Naive thymus-derived CD4-positive, alpha-beta T cell (primary cell): Measurements from ENCODE around the gene MFNG. TPM values are rescaled to one million over a fixed set of nuclear protein-coding genes. Genes with fewer than 3 reads are reported as not detected.

Source experiments
- ATAC-seq: fragments of 150-1000 bp; cut with Tn5 transposase; 2 replicates; pipeline ENCODE4 v1.10.0; 2021; ENCODE audit warnings: mild to moderate bottlenecking, moderate library complexity
- CTCF ChIA-PET: fragments of 350-600 bp; sonication (Branson Sonifier 250); formaldehyde crosslinking; loops from one replicate; lab custom pipeline; 2021; ENCODE audit warnings: antibody characterized with exemption; lab: Charles Lee
- POLR2A ChIA-PET: fragments of 350-600 bp; sonication (Branson Sonifier 250); formaldehyde crosslinking; loops from one replicate; lab custom pipeline; 2021; ENCODE audit warnings: antibody characterized with exemption, inconsistent platforms; lab: Charles Lee
- DNase-seq, 9 donors: peaks; one replicate each; pipeline versions ENCODE4 v3.0.0 to v3.0.0-alpha.2; 2020 to 2022; ENCODE audit warnings: mixed read lengths in 1 of 9
- H3K27ac ChIP-seq: one replicate; pipeline ENCODE4 v1.7.0; 2013; ENCODE audit warnings: mild to moderate bottlenecking, low read depth, low read length, moderate library complexity
- H3K27me3 ChIP-seq, 2 donors: one replicate each; pipeline ENCODE4 v1.7.0; 2013; ENCODE audit warnings: low read length in 2 of 2, mild to moderate bottlenecking in 2 of 2, moderate library complexity in 2 of 2; ENCODE audit not compliant: control insufficient read depth in 2 of 2, insufficient read depth in 2 of 2
- H3K36me3 ChIP-seq, 3 experiments: 1 replicate in 2 of 3; 2 replicates in 1 of 3; pipeline ENCODE4 v1.7.0; 2013; ENCODE audit warnings: low read length in 3 of 3, mild to moderate bottlenecking in 3 of 3, moderate library complexity in 1 of 3; ENCODE audit not compliant: insufficient read depth in 3 of 3, control insufficient read depth in 2 of 3
- H3K4me1 ChIP-seq, 2 donors: one replicate each; pipeline ENCODE4 v1.7.0; 2013; ENCODE audit warnings: low read length in 2 of 2, mild to moderate bottlenecking in 2 of 2, moderate library complexity in 1 of 2; ENCODE audit not compliant: control insufficient read depth in 2 of 2, insufficient read depth in 2 of 2
- H3K4me3 ChIP-seq: 2 replicates; pipeline ENCODE4 v1.7.0; 2013; ENCODE audit warnings: mild to moderate bottlenecking, low read length
- H3K9me3 ChIP-seq, 3 experiments: 1 replicate in 2 of 3; 2 replicates in 1 of 3; pipeline ENCODE4 v1.7.0; 2013; ENCODE audit warnings: low read length in 3 of 3; ENCODE audit not compliant: control insufficient read depth in 2 of 3
- H3K27ac Mint-ChIP-seq, 9 donors: one replicate each; pipeline ENCODE4 v1.8.0; 2020 to 2022; ENCODE audit warnings: mixed read lengths in 9 of 9, mild to moderate bottlenecking in 8 of 9, moderate library complexity in 5 of 9, inconsistent platforms in 2 of 9
- H3K27me3 Mint-ChIP-seq, 5 donors: one replicate each; pipeline ENCODE4 v1.8.0; 2021 to 2022; ENCODE audit warnings: mixed read lengths in 5 of 5, mild to moderate bottlenecking in 1 of 5
- H3K36me3 Mint-ChIP-seq, 5 donors: one replicate each; pipeline ENCODE4 v1.8.0; 2020 to 2022; ENCODE audit warnings: mixed read lengths in 5 of 5, mild to moderate bottlenecking in 3 of 5, inconsistent platforms in 1 of 5
- H3K4me1 Mint-ChIP-seq, 7 donors: one replicate each; pipeline ENCODE4 v1.8.0; 2020 to 2022; ENCODE audit warnings: mixed read lengths in 7 of 7, mild to moderate bottlenecking in 3 of 7, inconsistent platforms in 1 of 7
- H3K4me3 Mint-ChIP-seq, 10 donors: one replicate each; pipeline ENCODE4 v1.8.0; 2020 to 2022; ENCODE audit warnings: mild to moderate bottlenecking in 10 of 10, mixed read lengths in 10 of 10, moderate library complexity in 6 of 10, inconsistent platforms in 2 of 10
- H3K9me3 Mint-ChIP-seq, 11 donors: one replicate each; pipeline ENCODE4 v1.8.0; 2020 to 2022; ENCODE audit warnings: mixed read lengths in 11 of 11, mild to moderate bottlenecking in 4 of 11, inconsistent platforms in 1 of 11, moderate library complexity in 1 of 11
- intact Hi-C, 2 donors: fragments of 100-400 bp; cut with micrococcal nuclease; formaldehyde crosslinking; loops; one replicate each; pipeline ENCODE4 v1.15.1; 2023
- polyA plus RNA-seq, 2 donors: library from polyadenylated mRNA; unstranded; fragments of 300-500 nt; fragmentation: Illumina TruSeq; gene quantifications; one replicate each; pipeline ENCODE4 v1.2.3, GENCODE V29; 2021
- total RNA-seq, 6 experiments: library from RNA in 5 of 6; stranded (reverse) in 5 of 6; gene quantifications; 1 replicate in 5 of 6; 2 replicates in 1 of 6; pipeline ENCODE4 v1.2.3 and lab custom pipeline; 2021 to 2026

MFNG gene
- total and polyA plus RNA-seq, 7 experiments from 2014 or later = 146 to 449 (median 216) TPM

GRCh38 chr22:37481347-37481907, 4.8 kb downstream of the MFNG start:
- Mint-ChIP-seq H3K36me3 (peaks cover 5 to 30% (median 14%) of the 10 kb centered on the region in 5 donors), H3K4me1 (peaks cover 32 to 45% (median 36%) of the 10 kb centered on the region in 7 donors)
- DNase-seq = no peak

GRCh38 chr22:37480387-37481346, 5.5 kb downstream of the MFNG start:
- POLR2A ChIA-PET = interaction anchor here (0.6 to 1.9 kb wide), 2 partner anchors 8 to 1142 kb away, joined by 3 to 6 read pairs; no protein-coding TSS in a partner anchor
- H3K4me1 ChIP-seq = peaks cover 12 to 32% of the 10 kb centered on the region in 2 donors
- no peaks in the 10 kb centered on the region for H3K27me3 ChIP-seq
- DNase-seq = no peak
- CTCF ChIA-PET = no interaction called here
- peaks cover 11 to 82% (median 25%) of the 10 kb centered on the region in 3 experiments for H3K36me3 ChIP-seq
- Mint-ChIP-seq H3K4me1 (peaks cover 31 to 44% (median 36%) of the 10 kb centered on the region in 7 donors), H3K4me3 (peak overlapping the region in 5 of 10 donors; percentile 1 to 95 (median 13)), H3K36me3 (peaks cover 5 to 30% (median 14%) of the 10 kb centered on the region in 5 donors), H3K27ac (peak overlapping the region; percentile 37 to 99 (median 49)), H3K9me3 (peaks cover 0 to 9% (median 0%) of the 10 kb centered on the region in 11 donors), H3K27me3 (no peaks in the 10 kb centered on the region)
- intact Hi-C loops = loop anchor here (10.0 kb wide), 3 partner anchors 84 to 956 kb away; partner anchors contain the start of genes CDC42EP1 (in 1 of the 2) and EIF3D (in 1 of the 2)
- peak overlapping the region; percentile 86 for H3K27ac ChIP-seq
- no peak overlapping the region for H3K4me3 ChIP-seq
- ATAC-seq = no peak
- no peaks in the 10 kb centered on the region for H3K9me3 ChIP-seq

More at GRCh38 chr22:37481347-37481907, 4.8 kb downstream of the MFNG start:
- Histone ChIP-seq H3K9me3 (no peaks in the 10 kb centered on the region), H3K36me3 (peaks cover 11 to 80% (median 25%) of the 10 kb centered on the region in 3 experiments), H3K4me3 (no peak overlapping the region), H3K4me1 (peaks cover 12 to 32% of the 10 kb centered on the region in 2 donors), H3K27ac (peak overlapping the region; percentile 86), H3K27me3 (no peaks in the 10 kb centered on the region)
- intact Hi-C loops = loop anchor here (10.0 kb wide), 3 partner anchors 83 to 957 kb away; partner anchors contain the start of genes CDC42EP1 (in 1 of the 2) and EIF3D (in 1 of the 2)
- Mint-ChIP-seq H3K27ac (peak overlapping the region; percentile 90 to 99 (median 95)), H3K27me3 (no peaks in the 10 kb centered on the region), H3K4me3 (peak overlapping the region in 9 of 10 donors; percentile 12 to 99 (median 95)), H3K9me3 (peaks cover 0 to 9% (median 0%) of the 10 kb centered on the region in 11 donors)
- ATAC-seq = no peak
- POLR2A ChIA-PET = interaction anchor here (1.9 kb wide), 1 partner anchor 9 kb away, joined by 6 read pairs; no protein-coding TSS in a partner anchor
- CTCF ChIA-PET = no interaction called here

- Histone ChIP-seq H3K27me3 (no peaks in the 10 kb centered on the region), H3K9me3 (no peaks in the 10 kb centered on the region), H3K4me1 (peaks cover 12 to 30% of the 10 kb centered on the region in 2 donors), H3K27ac (no peak overlapping the region), H3K4me3 (no peak overlapping the region), H3K36me3 (peaks cover 11 to 90% (median 25%) of the 10 kb centered on the region in 3 experiments)
- intact Hi-C loops = no loop called here
- H3K4me1 Mint-ChIP-seq = peaks cover 31 to 40% (median 34%) of the 10 kb centered on the region in 7 donors
- H3K27ac Mint-ChIP-seq = peak overlapping the region in 3 of 9 donors; percentile 28 to 41 (median 36)
- ATAC-seq (no peak), DNase-seq (no peak)
- peaks cover 5 to 26% (median 20%) of the 10 kb centered on the region in 5 donors for H3K36me3 Mint-ChIP-seq
- no peak overlapping the region for H3K4me3 Mint-ChIP-seq
- H3K27me3 Mint-ChIP-seq = no peaks in the 10 kb centered on the region
- ChIA-PET POLR2A (interaction anchor here (0.9 kb wide), 1 partner anchor 8 kb away, joined by 3 read pairs; no protein-coding TSS in a partner anchor), CTCF (no interaction called here)
- no peaks in the 10 kb centered on the region for H3K9me3 Mint-ChIP-seq
Observed at GRCh38 chr22:37479196-37479595, 7.0 kb downstream of the MFNG start.

- no peaks in the 10 kb centered on the region for H3K9me3 Mint-ChIP-seq
- DNase-seq (no peak), ATAC-seq (no peak)
- H3K36me3 Mint-ChIP-seq = peaks cover 5 to 24% (median 13%) of the 10 kb centered on the region in 5 donors
- no peak overlapping the region for H3K4me3 ChIP-seq
- H3K4me3 Mint-ChIP-seq = no peak overlapping the region
- ChIA-PET CTCF (interaction anchor here (6.0 kb wide), 1 partner anchor 16 kb away, joined by 35 read pairs; no protein-coding TSS in a partner anchor), POLR2A (no interaction called here)
- no peaks in the 10 kb centered on the region for H3K9me3 ChIP-seq
- H3K27me3 ChIP-seq = no peaks in the 10 kb centered on the region
- H3K27ac ChIP-seq = peak overlapping the region; percentile 1
- intact Hi-C loops = no loop called here
- peak overlapping the region in 6 of 9 donors; percentile 54 to 83 (median 63) for H3K27ac Mint-ChIP-seq
- peaks cover 16 to 99% (median 29%) of the 10 kb centered on the region in 3 experiments for H3K36me3 ChIP-seq
- peaks cover 12 to 25% (median 19%) of the 10 kb centered on the region in 7 donors for H3K4me1 Mint-ChIP-seq
- H3K4me1 ChIP-seq = peaks cover 0 to 5% of the 10 kb centered on the region in 2 donors
- H3K27me3 Mint-ChIP-seq = no peaks in the 10 kb centered on the region
Observed at GRCh38 chr22:37476389-37477329, 9.5 kb downstream of the MFNG start.

- H3K36me3 Mint-ChIP-seq = peaks cover 8 to 34% (median 20%) of the 10 kb centered on the region in 5 donors
- H3K27ac ChIP-seq = no peak overlapping the region
- H3K27me3 Mint-ChIP-seq = no peaks in the 10 kb centered on the region
- H3K27me3 ChIP-seq = no peaks in the 10 kb centered on the region
- no peak overlapping the region for H3K4me3 ChIP-seq
- no peak overlapping the region for H3K4me3 Mint-ChIP-seq
- CTCF ChIA-PET = interaction anchor here (6.0 kb wide), 1 partner anchor 18 kb away, joined by 35 read pairs; no protein-coding TSS in a partner anchor
- DNase-seq (no peak), ATAC-seq (no peak)
- H3K9me3 Mint-ChIP-seq = no peaks in the 10 kb centered on the region
- peaks cover 14 to 98% (median 28%) of the 10 kb centered on the region in 3 experiments for H3K36me3 ChIP-seq
- POLR2A ChIA-PET = interaction anchor here (3.8 kb wide), 1 partner anchor 11 kb away, joined by 32 read pairs; the partner anchor contains the start of gene MFNG
- intact Hi-C loops = no loop called here
- H3K27ac Mint-ChIP-seq = peak overlapping the region in 4 of 9 donors; percentile 33 to 79 (median 62)
- no peaks in the 10 kb centered on the region for H3K9me3 ChIP-seq
- H3K4me1 Mint-ChIP-seq = peaks cover 9 to 20% (median 13%) of the 10 kb centered on the region in 7 donors
- H3K4me1 ChIP-seq = no peaks in the 10 kb centered on the region
Observed at GRCh38 chr22:37474447-37475090, 11.6 kb downstream of the MFNG start.
